Brain pericyte (primary cell): Measurements from ENCODE around the gene RAB8B.

Experiments used
- DNase-seq: peaks from one replicate; pipeline ENCODE4 v3.0.0-alpha.2; 2012; ENCODE audit warnings: low read depth, low spot score

The RAB8B gene

GRCh38 chr15:63188926-63189871 is at the start of gene RAB8B:
Gene RAB8B (plus strand): TSS chr15:63189606. CDS start chr15:63189625, 19 bp downstream.
- peak; percentile 84 for DNase-seq

- no peak for DNase-seq
These were observed 48.5 kb upstream of the RAB8B start for GRCh38 chr15:63140936-63141335.

GRCh38 chr15:63145426-63145825 is 44.0 kb upstream of the RAB8B start:
- no peak for DNase-seq

GRCh38 chr15:63146684-63147083 is 42.7 kb upstream of the RAB8B start:
- DNase-seq = no peak

- DNase-seq = no peak
These were observed 37.7 kb upstream of the RAB8B start for GRCh38 chr15:63151665-63152064.

GRCh38 chr15:63155486-63155885 is 33.9 kb upstream of the RAB8B start:
- DNase-seq = no peak

GRCh38 chr15:63156086-63156710 is 33.2 kb upstream of the RAB8B start:
- no peak for DNase-seq

GRCh38 chr15:63156755-63157117 is 32.7 kb upstream of the RAB8B start:
- DNase-seq = no peak

- DNase-seq = peak; percentile 68
These were observed 32.1 kb upstream of the RAB8B start, which contains the start of gene RPS27L for GRCh38 chr15:63157118-63157843. Gene RPS27L (minus strand): TSS chr15:63157477. CDS start chr15:63157405, 72 bp downstream.

GRCh38 chr15:63157891-63158431 is 31.4 kb upstream of the RAB8B start:
- DNase-seq = peak; percentile 29

- no peak for DNase-seq
These were observed 28.8 kb upstream of the RAB8B start for GRCh38 chr15:63160638-63161037.

- no peak for DNase-seq
These were observed 26.2 kb upstream of the RAB8B start for GRCh38 chr15:63163217-63163616.

GRCh38 chr15:63165166-63165859 is 24.1 kb upstream of the RAB8B start:
- no peak for DNase-seq

- no peak for DNase-seq
These were observed 23.2 kb upstream of the RAB8B start for GRCh38 chr15:63166219-63166618.

- no peak for DNase-seq
These were observed 19.6 kb upstream of the RAB8B start for GRCh38 chr15:63169788-63170187.

- DNase-seq = no peak
These were observed 17.0 kb upstream of the RAB8B start for GRCh38 chr15:63172376-63172775.

GRCh38 chr15:63172851-63173451 is 16.5 kb upstream of the RAB8B start:
- DNase-seq = no peak

- DNase-seq = no peak
These were observed 13.1 kb upstream of the RAB8B start for GRCh38 chr15:63176302-63176701.

- no peak for DNase-seq
These were observed 11.4 kb upstream of the RAB8B start for GRCh38 chr15:63178034-63178433.

- no peak for DNase-seq
These were observed 8.7 kb upstream of the RAB8B start for GRCh38 chr15:63180746-63181145.

GRCh38 chr15:63181648-63182047 is 7.8 kb upstream of the RAB8B start:
- DNase-seq = no peak
